K562 (cell line): Measurements from ENCODE around the gene URGCP. TPM values are rescaled to one million over a fixed set of nuclear protein-coding genes. Genes with fewer than 3 reads are reported as not detected.

ENCODE experiments used
- CHD7 ChIP-seq: fragments of 200-600 bp; sonication (generic); IDR thresholded peaks from one replicate; pipeline ENCODE4 v1.6.1; 2012; ENCODE audit warnings: mild to moderate bottlenecking, low read depth, low read length, inconsistent platforms
- HDAC2 ChIP-seq: fragments of 450-650 bp; IDR thresholded peaks from 2 replicates; pipeline ENCODE4 v1.6.1; 2016; ENCODE audit warnings: mild to moderate bottlenecking
- KDM4B ChIP-seq, 2 experiments: fragments of 450-650 bp in 1 of 2; sonication (generic) in 1 of 2; IDR thresholded peaks; 2 replicates each; pipeline ENCODE4 v1.6.1; 2016 to 2017; ENCODE audit warnings: borderline replicate concordance in 2 of 2, antibody characterized with exemption in 1 of 2, low read depth in 1 of 2, mild to moderate bottlenecking in 1 of 2
- MAZ ChIP-seq, 2 experiments: fragments of 450-650 bp in 1 of 2; sonication (generic) in 1 of 2; formaldehyde crosslinking; IDR thresholded peaks in 1 of 2; conservative IDR thresholded peaks in 1 of 2; 2 replicates each; pipeline versions ENCODE4 v1.4.0 to v1.5.0; 2020; ENCODE audit warnings: mild to moderate bottlenecking in 1 of 2, missing genetic modification reagents in 1 of 2
- NFE2L1 ChIP-seq: fragments of 450-650 bp; IDR thresholded peaks from 2 replicates; pipeline ENCODE4 v1.6.1; 2016; ENCODE audit warnings: missing genetic modification characterization, low read depth, mild to moderate bottlenecking, missing compliant biosample characterization, moderate library complexity, borderline replicate concordance
- NR2C1 ChIP-seq, 2 experiments: fragments of 450-650 bp; IDR thresholded peaks; 2 replicates each; pipeline ENCODE4 v1.6.1; 2017; ENCODE audit warnings: mild to moderate bottlenecking in 2 of 2, antibody characterized with exemption in 1 of 2, inconsistent platforms in 1 of 2, missing compliant biosample characterization in 1 of 2, missing genetic modification characterization in 1 of 2
- NR2C2 ChIP-seq, 2 experiments: fragments of 200-800 bp in 1 of 2; sonication (Bioruptor generic) in 1 of 2; sonication (generic) in 1 of 2; formaldehyde crosslinking in 1 of 2; IDR thresholded peaks; 2 replicates each; pipeline versions ENCODE4 v1.6.1 to v1.8.0; 2016 to 2022; ENCODE audit warnings: mild to moderate bottlenecking in 1 of 2, missing compliant biosample characterization in 1 of 2, missing genetic modification characterization in 1 of 2, missing genetic modification reagents in 1 of 2
- POLR2G ChIP-seq: fragments of 200-400 bp; formaldehyde crosslinking; IDR thresholded peaks from 2 replicates; pipeline ENCODE4 v1.6.1; 2017; ENCODE audit warnings: low read depth, mild to moderate bottlenecking, antibody characterized with exemption, low read length, moderate library complexity
- polyA plus RNA-seq, 8 experiments: library from polyadenylated mRNA; depleted of rRNA in 4 of 8; stranded (reverse) in 5 of 8; unstranded in 3 of 8; fragments of >200 nt; fragmentation: Nextera tagmentation in 2 of 8; fragmentation: Illumina TruSeq in 1 of 8; extraction: Ambion mirVana in 2 of 8; extraction: Trizol in 1 of 8; gene quantifications; 2 replicates each; pipeline versions ENCODE4 v1.2.1 to v1.2.3, GENCODE V29; 2011 to 2014; ENCODE audit warnings: inconsistent platforms in 1 of 8, missing spikeins in 1 of 8
- total RNA-seq, 7 experiments: library from RNA; depleted of rRNA in 6 of 7; stranded (reverse); fragments of >200 nt in 6 of 7; fragmentation: Illumina TruSeq in 2 of 7; extraction: Trizol in 2 of 7; gene quantifications; 2 replicates each; pipeline versions ENCODE4 v1.2.1 to v1.2.3, GENCODE V29; 2011 to 2021; ENCODE audit warnings: low replicate concordance in 1 of 7
- TF ChIP-seq, protein P1 (sequence below), 2 experiments: fragments of 450-650 bp; IDR thresholded peaks; 2 replicates each; pipeline ENCODE4 v1.6.1; 2018; ENCODE audit warnings: mild to moderate bottlenecking in 2 of 2, low read depth in 1 of 2; ENCODE audit not compliant: partially characterized antibody in 2 of 2

URGCP gene
- total and polyA plus RNA-seq, 9 of the 15 experiments (the other 6 are each of a cell fraction or from before 2014, with no cell fraction given) = 1.7 to 25.8 (median 12.5) TPM

GRCh38 chr7:43856316-43856715, 50.1 kb downstream of the URGCP start (continued):
- no peak for TF ChIP-seq CHD7
- TF ChIP-seq NFE2L1 (tag) = no peak
- TF ChIP-seq POLR2G = no peak
- TF ChIP-seq MAZ (CRISPR knock-in tag; conservative IDR thresholded peaks at IDR 0.05 in 1 of 2, IDR thresholded peaks at IDR 0.05 in 1 of 2) = no peak
- TF ChIP-seq HDAC2 = no peak
- TF ChIP-seq, protein P1, sequence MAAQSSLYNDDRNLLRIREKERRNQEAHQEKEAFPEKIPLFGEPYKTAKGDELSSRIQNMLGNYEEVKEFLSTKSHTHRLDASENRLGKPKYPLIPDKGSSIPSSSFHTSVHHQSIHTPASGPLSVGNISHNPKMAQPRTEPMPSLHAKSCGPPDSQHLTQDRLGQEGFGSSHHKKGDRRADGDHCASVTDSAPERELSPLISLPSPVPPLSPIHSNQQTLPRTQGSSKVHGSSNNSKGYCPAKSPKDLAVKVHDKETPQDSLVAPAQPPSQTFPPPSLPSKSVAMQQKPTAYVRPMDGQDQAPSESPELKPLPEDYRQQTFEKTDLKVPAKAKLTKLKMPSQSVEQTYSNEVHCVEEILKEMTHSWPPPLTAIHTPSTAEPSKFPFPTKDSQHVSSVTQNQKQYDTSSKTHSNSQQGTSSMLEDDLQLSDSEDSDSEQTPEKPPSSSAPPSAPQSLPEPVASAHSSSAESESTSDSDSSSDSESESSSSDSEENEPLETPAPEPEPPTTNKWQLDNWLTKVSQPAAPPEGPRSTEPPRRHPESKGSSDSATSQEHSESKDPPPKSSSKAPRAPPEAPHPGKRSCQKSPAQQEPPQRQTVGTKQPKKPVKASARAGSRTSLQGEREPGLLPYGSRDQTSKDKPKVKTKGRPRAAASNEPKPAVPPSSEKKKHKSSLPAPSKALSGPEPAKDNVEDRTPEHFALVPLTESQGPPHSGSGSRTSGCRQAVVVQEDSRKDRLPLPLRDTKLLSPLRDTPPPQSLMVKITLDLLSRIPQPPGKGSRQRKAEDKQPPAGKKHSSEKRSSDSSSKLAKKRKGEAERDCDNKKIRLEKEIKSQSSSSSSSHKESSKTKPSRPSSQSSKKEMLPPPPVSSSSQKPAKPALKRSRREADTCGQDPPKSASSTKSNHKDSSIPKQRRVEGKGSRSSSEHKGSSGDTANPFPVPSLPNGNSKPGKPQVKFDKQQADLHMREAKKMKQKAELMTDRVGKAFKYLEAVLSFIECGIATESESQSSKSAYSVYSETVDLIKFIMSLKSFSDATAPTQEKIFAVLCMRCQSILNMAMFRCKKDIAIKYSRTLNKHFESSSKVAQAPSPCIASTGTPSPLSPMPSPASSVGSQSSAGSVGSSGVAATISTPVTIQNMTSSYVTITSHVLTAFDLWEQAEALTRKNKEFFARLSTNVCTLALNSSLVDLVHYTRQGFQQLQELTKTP (IDR thresholded peaks at IDR 0.05; ENCODE audit: low read depth in 1 of 2, partially characterized antibody in 2 of 2) = no peak
- no peak for TF ChIP-seq NR2C2 (CRISPR knock-in tag; IDR thresholded peaks at IDR 0.05)
- no peak for TF ChIP-seq NR2C2 (tag; IDR thresholded peaks at IDR 0.05)
- no peak for TF ChIP-seq KDM4B (IDR thresholded peaks at IDR 0.05; ENCODE audit: borderline replicate concordance in 2 of 2, low read depth in 1 of 2)
- TF ChIP-seq NR2C1 (IDR thresholded peaks at IDR 0.05) = no peak
- TF ChIP-seq NR2C1 (tag; IDR thresholded peaks at IDR 0.05) = no peak
